RPMI7951 (cell line): ENCODE measurements around the gene STXBP5. TPM values are rescaled to one million over a fixed set of nuclear protein-coding genes. Genes with fewer than 3 reads are reported as not detected.
A peak's percentile ranks its signal among the peaks of the same experiment; 100 is the strongest.

Source experiments
- DNase-seq: peaks from one replicate; pipeline ENCODE4 v3.0.0-alpha.2; 2012; ENCODE audit warnings: low read depth
- total RNA-seq: library from RNA; depleted of rRNA; stranded (reverse); fragments of >200 nt; shearing (Covaris generic); gene quantifications from 2 replicates; pipeline ENCODE4 v1.2.3, GENCODE V29; 2014; rRNA removed

Gene STXBP5
- 21.1 and 27.6 TPM in 2 replicates for total RNA-seq

GRCh38 chr6:147204060-147204785 lies at the start of gene STXBP5:
Gene STXBP5, plus strand, starts transcription at chr6:147204417. Its CDS starts 116 bp downstream, at chr6:147204533.
- peak; percentile 51 for DNase-seq

GRCh38 chr6:147154454-147154853 lies 49.8 kb upstream of the STXBP5 start:
- peak; percentile 21 for DNase-seq

GRCh38 chr6:147156218-147156617 lies 48.0 kb upstream of the STXBP5 start:
- DNase-seq: no peak

GRCh38 chr6:147156799-147157382 lies 47.3 kb upstream of the STXBP5 start:
- DNase-seq: no peak

GRCh38 chr6:147157930-147158329 lies 46.3 kb upstream of the STXBP5 start:
- DNase-seq: no peak

- no peak for DNase-seq
Observed at GRCh38 chr6:147158881-147159280, 45.3 kb upstream of the STXBP5 start.

- no peak for DNase-seq
Observed at GRCh38 chr6:147159536-147160374, 44.5 kb upstream of the STXBP5 start.

GRCh38 chr6:147160593-147160992 lies 43.6 kb upstream of the STXBP5 start:
- DNase-seq: no peak

- no peak for DNase-seq
Observed at GRCh38 chr6:147161253-147161973, 42.8 kb upstream of the STXBP5 start.

- peak; percentile 55 for DNase-seq
Observed at GRCh38 chr6:147161974-147162495, 42.2 kb upstream of the STXBP5 start.

- no peak for DNase-seq
Observed at GRCh38 chr6:147164761-147165160, 39.5 kb upstream of the STXBP5 start.

- peak; percentile 58 for DNase-seq
Observed at GRCh38 chr6:147166360-147166944, 37.8 kb upstream of the STXBP5 start.

- DNase-seq: no peak
Observed at GRCh38 chr6:147166992-147167391, 37.2 kb upstream of the STXBP5 start.

- no peak for DNase-seq
Observed at GRCh38 chr6:147167576-147168461, 36.4 kb upstream of the STXBP5 start.

- DNase-seq: no peak
Observed at GRCh38 chr6:147169529-147169928, 34.7 kb upstream of the STXBP5 start.

GRCh38 chr6:147170269-147170668 lies 33.9 kb upstream of the STXBP5 start:
- peak; percentile 48 for DNase-seq

- DNase-seq: no peak
Observed at GRCh38 chr6:147173140-147173539, 31.1 kb upstream of the STXBP5 start.

GRCh38 chr6:147173675-147174308 lies 30.4 kb upstream of the STXBP5 start:
- no peak for DNase-seq

GRCh38 chr6:147176795-147177194 lies 27.4 kb upstream of the STXBP5 start:
- no peak for DNase-seq

- DNase-seq: no peak
Observed at GRCh38 chr6:147177286-147177685, 26.9 kb upstream of the STXBP5 start.
